HK-2 (cell line): ENCODE results near the gene WDR6.

Experiments used
- DNase-seq: peaks from one replicate; pipeline ENCODE4 v3.0.0-alpha.2; 2018; ENCODE audit not compliant: unreplicated experiment

The WDR6 gene

DNA sequence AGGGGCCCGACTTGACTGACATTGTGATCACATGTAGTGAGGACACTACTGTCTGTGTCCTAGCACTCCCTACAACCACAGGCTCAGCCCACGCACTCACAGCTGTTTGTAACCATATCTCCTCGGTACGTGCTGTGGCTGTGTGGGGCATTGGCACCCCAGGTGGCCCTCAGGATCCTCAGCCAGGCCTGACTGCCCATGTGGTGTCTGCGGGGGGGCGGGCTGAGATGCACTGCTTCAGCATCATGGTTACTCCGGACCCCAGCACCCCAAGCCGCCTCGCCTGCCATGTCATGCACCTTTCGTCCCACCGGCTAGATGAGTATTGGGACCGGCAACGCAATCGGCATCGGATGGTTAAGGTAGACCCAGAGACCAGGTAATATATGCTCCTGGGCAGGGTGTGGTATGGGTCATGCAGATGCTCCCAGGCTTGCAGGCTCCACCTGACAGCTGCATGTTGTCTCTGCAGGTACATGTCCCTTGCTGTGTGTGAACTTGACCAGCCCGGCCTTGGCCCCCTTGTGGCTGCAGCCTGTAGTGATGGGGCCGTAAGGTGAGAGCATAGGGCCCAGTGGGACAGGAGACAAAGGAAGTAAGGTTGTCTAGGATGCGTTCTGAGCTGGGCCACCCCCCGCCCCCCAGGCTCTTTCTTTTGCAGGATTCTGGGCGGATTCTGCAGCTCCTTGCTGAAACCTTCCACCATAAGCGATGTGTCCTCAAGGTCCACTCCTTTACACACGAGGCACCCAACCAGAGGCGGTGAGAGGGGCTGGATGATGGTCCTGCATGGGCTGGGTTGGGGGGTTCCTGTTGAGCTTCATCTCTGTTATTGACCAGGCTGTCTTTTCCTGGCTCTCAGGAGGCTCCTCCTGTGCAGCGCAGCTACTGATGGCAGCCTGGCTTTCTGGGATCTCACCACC lies 6.8 kb downstream of the WDR6 start:
- DNase-seq = no peak

DNA sequence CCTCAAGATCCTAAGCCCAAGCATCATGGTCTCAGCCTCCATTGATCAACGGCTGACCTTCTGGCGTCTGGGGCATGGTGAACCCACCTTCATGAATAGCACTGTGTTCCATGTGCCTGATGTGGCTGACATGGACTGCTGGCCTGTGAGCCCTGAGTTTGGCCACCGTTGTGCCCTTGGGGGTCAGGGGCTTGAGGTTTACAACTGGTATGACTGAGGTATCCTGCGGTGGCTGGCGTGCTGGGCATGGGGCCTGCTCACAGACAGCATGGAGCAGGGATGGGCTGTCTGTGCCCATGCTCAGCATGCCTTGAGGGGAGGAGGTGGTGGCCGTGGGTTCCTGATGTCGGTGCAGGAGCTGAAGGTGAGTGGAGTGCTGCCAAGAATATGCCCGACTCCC lies 7.9 kb downstream of the WDR6 start:
- no peak for DNase-seq

DNA sequence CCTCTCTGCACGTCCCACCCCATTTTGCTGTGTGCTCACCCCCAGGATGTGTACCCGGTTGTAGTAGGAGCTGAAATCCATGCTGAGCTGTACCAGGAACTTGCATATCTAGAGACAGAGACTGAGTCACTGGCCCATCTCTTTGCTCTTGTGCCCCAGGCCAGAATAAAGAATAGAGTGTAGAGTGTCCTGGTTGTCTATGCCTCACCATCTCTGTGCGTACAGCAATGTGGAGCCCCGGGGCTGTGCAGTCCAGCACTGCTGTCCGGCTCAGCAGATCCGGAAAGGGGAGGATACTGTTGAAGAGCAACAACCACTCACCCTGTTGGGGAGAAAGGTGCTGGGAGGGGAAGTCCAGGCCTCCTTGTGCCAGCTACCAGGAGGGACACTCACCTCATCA lies 8.6 kb downstream of the WDR6 start:
- DNase-seq = no peak

DNA sequence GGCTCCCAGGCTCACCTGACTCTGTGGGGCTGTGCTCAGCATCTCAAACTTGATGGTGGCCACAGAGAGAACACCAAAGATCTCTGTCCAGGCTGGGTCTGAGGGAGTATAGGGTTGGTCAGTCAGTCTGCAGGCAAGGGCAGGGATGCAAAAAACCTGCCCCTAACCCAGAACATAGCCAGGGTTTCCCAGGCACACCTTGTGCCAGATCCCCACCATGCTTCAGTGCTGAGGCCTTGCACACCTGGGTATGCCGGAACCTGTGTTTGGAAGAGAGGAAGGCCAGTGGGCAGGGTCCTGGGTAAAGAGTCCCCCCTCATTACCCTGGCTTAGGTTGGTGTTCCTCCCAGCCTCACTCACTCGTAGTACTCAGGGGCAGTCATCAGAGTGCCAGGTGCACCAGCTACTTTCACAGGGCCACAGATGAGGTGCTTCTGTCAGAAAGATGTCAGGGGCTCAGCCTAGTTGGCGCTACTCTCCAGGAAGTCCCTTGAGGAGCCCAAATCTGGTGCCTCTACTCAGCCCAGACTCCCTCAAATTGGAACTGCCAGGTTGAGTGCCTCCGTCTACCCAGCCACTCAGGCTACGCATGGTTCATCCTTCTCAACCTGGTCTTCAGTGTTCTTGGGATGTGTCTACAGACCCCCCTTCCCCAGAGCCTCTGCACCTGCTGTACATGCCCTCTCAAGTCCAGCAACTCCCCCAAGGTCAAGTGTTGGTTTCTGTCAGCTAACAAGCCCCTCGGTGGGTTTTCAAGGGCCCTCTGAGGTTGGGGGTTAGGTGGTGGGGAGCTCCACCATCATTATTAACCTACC lies 9.4 kb downstream of the WDR6 start:
- no peak for DNase-seq

DNA sequence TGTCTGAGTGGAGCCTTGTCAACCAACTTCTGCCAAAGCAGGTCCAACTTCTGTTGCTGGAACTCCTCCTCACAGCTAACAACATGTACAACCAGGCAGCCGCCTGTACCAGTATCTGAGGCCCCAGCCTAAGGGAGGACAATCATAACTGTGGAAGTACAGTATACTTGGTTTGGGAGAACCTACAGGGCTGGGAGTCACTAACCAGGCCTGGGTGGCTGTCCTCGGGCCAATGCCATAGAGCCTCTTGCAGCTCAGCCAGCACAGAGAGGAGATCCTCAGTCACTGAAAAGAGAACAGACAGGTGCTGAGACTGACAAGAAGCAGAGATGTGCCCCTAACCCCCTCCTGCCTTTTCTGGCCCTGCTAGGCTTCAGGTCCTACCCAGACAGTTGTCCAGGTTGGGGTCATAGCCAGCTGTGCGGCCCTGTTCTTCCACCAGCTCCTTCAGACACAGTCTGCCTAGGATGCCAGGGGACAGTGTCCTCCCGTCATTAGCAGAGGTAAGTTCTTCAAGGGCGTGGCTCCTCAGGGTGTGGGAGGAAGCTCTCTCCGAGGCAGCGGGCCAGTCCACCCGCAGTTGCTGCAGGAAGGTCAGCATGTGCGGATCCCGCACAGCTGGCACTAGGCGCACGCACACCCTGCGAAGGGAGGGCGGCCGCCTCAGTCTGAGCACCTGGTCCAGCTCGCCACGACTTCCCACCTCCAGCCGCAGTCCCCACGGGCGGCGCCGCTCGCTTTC lies 10.2 kb downstream of the WDR6 start:
- DNase-seq = no peak

DNA sequence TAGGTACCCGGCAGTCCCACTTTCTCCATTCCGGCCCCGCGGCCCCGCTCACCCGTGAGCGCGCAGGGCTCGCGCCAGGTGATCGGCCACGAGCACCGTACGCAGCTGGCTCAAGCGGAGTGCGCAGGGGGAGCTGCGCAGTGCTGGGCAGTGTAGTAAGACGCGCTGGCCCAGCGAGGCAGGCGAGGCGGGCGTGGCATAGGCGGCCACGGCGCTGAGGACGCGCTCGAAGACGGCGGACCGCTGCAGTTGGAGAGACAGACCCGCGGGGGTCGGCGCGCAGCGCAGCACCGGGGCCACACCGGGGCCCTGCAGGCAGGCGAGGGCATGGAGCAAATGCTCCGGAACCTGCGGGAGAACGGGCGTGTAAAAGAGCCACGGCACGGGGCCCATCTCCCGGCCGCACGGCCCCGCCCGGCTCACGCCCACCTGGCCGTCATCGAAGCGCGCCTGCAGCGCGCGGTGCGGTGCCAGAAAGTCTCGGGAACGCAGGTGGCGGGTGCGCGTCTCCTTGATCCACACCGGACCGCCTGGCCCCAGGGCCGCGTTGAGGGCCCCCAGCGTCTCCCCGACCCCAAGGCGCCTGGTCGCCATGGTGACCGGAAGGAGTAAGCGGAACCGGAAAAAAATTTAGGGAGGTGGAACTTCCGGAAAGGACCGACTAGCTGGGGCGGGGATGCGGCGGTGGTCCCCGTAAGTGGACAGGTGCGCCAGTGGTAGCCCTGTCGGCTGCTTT lies 10.9 kb downstream of the WDR6 start, which contains the start of gene DALRD3:
Gene DALRD3 (minus strand): TSS at position 610 of the 736 bp plus-strand sequence. CDS start 16 bp downstream, at position 594.
- peak; percentile 58 for DNase-seq

DNA sequence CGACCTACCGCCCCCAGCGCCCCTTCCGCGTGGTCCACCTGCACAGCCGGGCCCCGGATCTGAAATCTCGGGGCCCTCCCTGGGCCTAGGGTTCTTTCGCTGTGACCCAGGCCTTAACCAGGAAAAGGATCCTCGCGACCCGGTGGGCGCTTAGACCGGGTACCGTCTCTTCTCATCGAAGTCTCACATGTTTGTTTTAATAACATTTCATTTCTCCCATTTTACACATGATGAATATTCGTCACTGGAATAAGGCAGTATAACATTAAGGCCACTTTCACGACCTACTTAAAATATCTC lies 11.5 kb downstream of the WDR6 start:
- no peak for DNase-seq

DNA sequence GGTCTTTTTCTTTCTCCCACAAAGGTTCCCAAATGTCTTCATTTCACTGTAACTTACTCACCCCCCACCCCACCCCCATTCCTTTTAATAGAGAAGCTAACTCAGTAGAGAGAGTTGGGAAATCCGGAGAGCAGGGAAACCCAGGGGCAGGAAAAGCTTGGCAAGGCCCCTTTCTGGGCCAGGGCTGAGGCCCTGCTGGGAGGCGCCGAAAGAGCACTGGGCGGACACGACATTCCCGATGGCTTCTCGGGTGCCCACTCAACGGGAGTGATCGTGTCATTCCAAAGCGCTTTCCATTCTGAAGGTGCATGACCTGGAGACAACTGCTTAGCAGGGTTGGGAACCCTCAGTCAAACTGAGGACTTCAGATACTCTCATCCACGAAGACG lies 12.7 kb downstream of the WDR6 start:
- DNase-seq = no peak

DNA sequence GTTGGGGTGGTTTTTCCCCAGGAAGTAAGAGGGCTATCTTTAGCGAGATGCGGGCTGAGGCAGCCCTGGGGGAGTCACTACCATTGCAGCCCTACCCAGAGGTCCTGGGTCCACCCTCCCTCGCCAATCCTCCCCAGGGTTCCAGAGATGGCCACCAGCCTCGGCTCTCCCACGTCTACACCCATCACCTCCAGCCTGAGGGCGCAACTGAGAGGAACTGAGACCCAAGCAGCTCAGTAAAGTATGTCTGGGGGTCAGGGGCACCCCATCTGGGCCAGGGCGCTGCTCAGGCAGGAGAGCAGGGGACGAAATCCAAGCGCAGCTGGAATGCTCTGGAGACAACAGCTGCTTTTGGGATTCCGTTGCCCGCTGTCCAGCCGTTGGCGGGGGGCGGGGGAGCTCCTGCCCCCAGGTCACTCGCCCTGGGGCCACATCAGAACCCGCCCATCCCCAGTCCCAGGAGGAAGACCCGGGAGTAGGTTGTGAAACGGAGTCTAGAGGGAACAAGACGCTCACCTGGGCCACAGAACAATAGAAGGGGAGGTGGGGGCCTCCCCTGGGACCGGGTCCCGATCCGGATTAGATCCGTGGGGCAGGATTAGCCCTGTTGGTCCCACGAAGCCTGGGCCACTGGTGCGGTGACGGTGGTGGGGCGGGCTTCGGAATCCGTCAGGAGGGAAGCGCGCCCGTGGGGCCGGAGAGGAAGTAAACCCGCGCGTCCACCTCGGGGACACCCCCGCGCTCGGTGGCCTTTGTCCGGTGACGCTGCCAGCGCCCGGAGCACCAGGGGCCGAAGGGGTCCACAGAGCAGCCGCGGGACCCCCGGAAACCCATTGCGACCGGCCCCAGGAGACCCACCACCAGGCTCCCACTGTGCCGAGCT lies 13.4 kb downstream of the WDR6 start:
- no peak for DNase-seq

DNA sequence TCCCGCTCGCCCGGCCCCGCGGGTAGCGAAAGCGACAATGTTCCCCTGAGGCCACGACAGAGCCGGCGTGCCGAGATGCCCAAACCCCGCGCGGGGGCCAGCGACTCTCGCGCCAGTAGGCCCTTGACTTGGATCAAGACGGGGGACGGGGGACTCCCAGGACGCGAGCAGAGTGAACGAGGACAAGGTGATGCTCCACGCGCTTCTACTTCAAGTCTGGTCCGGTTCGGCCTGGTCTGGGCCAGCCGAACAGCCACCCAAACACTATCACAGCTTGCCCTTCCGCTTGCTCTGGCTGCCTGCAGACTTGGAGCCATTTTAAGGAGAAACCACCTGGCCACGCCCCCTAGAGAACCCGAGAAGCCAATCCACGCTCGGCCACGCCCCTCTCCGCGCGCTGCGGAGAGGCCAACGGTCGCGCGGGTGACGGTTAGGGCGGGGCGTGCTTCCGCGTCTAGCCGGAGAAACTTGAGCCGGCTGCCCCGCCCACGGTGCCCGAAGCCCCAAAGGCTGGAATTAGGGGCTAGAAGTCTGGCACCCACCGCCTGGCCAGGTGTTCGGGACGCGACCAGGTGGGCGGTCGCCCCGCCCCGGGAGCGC lies 14.1 kb downstream of the WDR6 start:
- DNase-seq = peak; percentile 96

DNA sequence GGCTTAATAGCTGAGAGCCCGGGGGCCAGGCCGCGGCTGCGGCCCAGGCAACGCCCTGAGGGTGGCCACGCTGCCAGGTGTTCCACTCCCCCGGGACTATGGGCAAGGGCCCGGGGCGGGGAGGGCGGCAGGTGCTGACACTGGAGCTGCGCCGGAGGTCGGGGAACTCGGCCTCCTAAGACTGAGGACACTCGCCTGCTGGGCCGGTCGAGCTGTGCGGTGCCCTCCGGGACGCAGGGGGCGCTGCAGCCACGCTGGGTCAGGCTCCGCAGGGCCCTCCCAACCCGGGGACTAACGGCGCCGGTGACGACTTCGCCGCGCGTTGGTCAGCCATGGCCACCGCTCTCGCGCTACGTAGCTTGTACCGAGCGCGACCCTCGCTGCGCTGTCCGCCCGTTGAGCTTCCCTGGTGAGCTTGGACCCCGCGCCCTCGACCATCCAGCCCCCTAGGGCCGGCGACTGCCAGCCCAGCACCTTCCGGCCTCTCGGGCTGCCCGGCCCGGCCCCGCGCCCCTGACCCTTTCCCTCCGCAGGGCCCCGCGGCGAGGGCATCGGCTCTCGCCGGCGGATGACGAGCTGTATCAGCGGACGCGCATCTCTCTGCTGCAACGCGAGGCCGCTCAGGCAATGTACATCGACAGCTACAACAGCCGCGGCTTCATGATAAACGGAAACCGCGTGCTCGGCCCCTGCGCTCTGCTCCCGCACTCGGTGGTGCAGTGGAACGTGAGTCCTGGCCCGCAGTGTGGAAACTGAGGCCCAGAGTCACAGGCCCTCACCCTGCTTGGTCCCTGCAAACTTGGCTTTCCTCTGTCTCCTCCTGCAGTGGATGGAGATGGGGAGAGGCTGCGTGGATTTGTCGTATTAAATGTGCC lies 14.9 kb downstream of the WDR6 start, which contains the start of gene NDUFAF3:
Gene NDUFAF3 (plus strand): TSS at position 309 of the 875 bp plus-strand sequence. CDS start 24 bp downstream, at position 333.
- DNase-seq = peak; percentile 90

DNA sequence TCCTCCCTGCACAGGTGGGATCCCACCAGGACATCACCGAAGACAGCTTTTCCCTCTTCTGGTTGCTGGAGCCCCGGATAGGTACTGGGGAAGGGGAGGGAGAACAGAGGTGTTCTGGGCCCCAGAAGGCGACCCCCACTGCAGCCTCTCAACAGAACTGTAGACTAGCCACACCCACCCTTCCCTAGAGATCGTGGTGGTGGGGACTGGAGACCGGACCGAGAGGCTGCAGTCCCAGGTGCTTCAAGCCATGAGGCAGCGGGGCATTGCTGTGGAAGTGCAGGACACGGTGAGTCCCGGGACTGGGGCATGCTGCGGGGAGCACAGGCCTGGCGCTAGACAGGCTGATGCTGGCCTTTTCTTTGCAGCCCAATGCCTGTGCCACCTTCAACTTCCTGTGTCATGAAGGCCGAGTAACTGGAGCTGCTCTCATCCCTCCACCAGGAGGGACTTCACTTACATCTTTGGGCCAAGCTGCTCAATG lies 15.5 kb downstream of the WDR6 start:
- no peak for DNase-seq

DNA sequence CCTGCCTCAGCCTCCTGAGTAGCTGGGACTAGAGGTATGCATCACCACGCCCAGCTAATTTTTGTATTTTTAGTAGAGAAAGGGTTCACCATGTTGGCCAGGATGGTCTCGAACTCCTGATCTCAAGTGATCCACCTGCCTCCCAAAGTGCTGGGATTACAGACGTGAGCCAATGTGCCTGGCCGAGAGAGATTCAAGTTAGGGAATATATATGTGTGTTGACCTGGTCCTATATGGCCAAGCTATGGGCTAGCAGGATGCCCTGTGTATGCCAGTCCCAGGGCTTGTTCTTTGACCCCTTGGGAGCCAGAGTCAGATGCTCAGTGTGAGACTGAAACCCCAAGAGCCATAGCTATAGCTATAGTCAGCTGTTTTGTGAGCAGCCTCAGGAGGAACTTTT lies 16.6 kb downstream of the WDR6 start:
- DNase-seq = no peak

DNA sequence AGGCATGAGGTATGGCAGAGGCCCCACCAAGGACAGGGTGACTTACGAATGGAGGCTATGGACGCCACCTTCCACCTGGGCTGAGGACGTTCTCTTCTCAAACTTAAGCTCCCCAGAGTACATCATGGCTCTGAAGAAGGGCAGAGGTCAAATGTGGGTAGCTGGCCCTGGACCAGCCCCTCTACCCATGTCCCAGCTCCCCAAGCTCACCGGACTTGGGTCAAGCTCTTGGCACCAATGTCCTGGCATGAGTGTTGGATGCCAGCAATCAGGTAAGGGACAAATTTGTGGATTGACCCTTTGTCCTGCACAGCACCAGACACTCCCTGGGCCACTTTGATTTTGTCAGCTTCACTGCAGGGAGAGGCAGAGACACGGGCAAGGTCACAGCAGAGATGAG lies 17.3 kb downstream of the WDR6 start:
- DNase-seq = no peak

DNA sequence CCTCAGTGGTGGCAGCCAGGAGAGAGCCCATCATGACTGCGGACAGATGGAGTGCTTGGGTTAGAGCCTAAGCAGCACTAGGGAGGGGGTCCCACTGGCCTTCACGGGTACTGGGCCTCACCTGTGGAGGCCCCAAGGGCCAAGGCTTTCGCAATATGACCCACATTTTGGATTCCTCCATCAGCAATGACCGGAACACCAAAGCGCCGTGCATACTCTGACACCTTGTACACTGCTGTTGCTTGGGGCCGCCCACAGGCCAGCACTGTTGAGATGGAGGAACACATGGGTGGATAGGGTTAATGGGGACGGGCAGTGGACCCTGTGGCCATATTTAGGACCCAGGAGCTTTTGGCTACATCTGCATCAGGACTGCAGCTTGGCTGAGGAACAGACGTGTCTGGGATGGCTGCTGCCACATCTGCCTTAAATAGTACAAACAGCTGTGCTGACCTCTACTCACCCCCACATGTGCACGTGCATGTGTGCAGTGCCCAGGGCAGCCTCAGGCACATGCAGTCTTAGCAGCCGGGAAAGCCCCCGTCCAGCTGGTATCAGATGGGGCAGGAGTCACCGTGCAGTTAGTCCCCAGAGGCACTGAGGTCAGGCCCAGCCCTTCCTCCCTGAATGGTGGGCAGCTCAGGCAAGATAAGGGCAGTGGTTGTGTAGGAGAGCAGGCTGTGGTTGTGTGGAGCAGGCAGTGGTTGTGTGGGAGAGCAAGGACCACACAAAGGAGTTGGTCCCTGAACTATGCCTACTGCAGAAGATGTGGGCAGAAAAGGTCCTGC lies 18.0 kb downstream of the WDR6 start:
- no peak for DNase-seq

DNA sequence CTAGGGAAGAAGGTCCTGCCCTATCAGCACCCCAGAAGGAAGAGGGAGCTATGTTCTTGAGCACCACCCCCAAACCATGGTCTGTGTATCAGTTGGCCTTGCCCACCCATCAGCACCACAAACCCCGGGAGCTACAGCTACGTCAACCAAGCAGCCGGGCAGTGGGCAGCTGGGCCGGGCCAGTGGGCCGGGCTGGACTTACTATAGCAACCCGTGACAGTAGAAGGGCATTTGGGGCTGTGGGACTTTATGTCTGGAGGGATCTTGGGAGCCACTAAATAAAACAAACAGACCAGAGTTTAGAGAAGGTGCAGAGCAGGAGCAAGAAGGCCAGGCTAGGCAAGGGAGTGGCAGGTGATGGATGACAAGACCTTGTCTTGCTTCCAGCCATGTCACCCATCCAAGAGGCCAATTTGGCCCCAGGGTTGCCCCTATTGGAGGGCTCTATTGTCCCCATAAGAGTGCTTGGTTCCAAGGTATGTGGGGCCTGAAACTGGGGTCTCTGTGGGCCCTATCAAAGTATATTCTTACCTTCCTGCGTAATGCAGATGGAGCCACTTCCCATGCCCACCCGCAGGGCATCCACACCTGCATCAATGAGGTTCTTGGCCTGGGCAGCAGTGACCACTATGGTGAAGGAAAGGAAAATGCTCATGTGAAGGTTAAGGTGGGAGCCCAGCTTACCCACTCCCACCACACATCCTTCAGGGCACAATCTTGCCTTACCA lies 18.8 kb downstream of the WDR6 start:
- DNase-seq = no peak

DNA sequence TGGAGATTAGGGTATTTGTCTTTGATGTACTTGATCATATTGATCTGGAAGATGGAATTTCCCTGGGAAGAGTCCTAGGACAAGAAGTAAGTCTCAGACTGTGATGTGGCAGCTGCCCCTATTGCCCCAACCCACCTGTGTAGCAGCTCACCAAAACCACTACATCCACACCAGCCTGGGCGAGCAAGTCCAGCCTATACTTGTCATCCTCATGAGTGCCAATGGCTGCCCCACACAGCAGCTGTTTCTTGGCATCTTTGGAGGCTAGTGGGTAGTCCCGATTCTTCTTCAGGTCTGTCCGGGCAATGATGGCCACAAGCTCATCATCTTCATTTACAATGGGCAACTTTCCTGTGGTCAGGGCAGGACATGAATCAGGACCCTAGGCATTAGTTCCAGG lies 19.3 kb downstream of the WDR6 start:
- no peak for DNase-seq
